ES-I3 (cell line): ENCODE data around the gene PCDHB13.
A peak's percentile ranks its signal among the peaks of the same experiment; 100 is the strongest.
"Not testable (repeated sequence)": the region's sequence is repeated elsewhere in the genome, so short reads cannot be mapped to it uniquely, and the experiment has no call there.

ENCODE experiments used
- H3K36me3 ChIP-seq: 2 replicates; pipeline ENCODE4 v1.6.1; 2013; ENCODE audit warnings: mild to moderate bottlenecking, low read length, control low read depth, moderate library complexity; ENCODE audit not compliant: insufficient read depth
- H3K4me1 ChIP-seq: 2 replicates; pipeline ENCODE4 v1.6.1; 2013; ENCODE audit warnings: mild to moderate bottlenecking, control low read depth, low read length; ENCODE audit not compliant: insufficient read depth
- H3K9ac ChIP-seq: 2 replicates; pipeline ENCODE4 v1.6.1; 2013; ENCODE audit warnings: low read depth, mild to moderate bottlenecking, low read length, moderate library complexity
- H3K9me3 ChIP-seq: 2 replicates; pipeline ENCODE4 v1.6.1; 2013; ENCODE audit warnings: mild to moderate bottlenecking, low read length, moderate library complexity; ENCODE audit not compliant: control insufficient read depth, insufficient read depth

Gene PCDHB13

GRCh38 chr5:141192110-141192725, 21.5 kb upstream of the PCDHB13 start, which contains the start of gene PCDHB10:
Gene PCDHB10 (plus strand): TSS chr5:141192353. CDS start chr5:141192553, 200 bp downstream.
- no peaks in the 10 kb centered on the region for H3K36me3 ChIP-seq
- peaks cover 4% of the 10 kb centered on the region; the same call in 1 of the 2 replicates for H3K9me3 ChIP-seq
- peak within 1 kb of the TSS; percentile 41 for H3K9ac ChIP-seq
- no peaks in the 10 kb centered on the region for H3K4me1 ChIP-seq

- H3K4me1 ChIP-seq, H3K9me3 ChIP-seq, H3K36me3 ChIP-seq, H3K9ac ChIP-seq: not testable (repeated sequence)
Measured at GRCh38 chr5:141194332-141194731, 19.4 kb upstream of the PCDHB13 start.

- Histone ChIP-seq H3K9ac (no peak overlapping the region), H3K36me3 (no peaks in the 10 kb centered on the region), H3K9me3 (peaks cover 4% of the 10 kb centered on the region; the same call in 1 of the 2 replicates), H3K4me1 (no peaks in the 10 kb centered on the region)
Measured at GRCh38 chr5:141196363-141196762, 17.4 kb upstream of the PCDHB13 start.

- Histone ChIP-seq H3K4me1 (no peaks in the 10 kb centered on the region), H3K36me3 (no peaks in the 10 kb centered on the region), H3K9ac (no peak within 1 kb of the TSS), H3K9me3 (peaks cover 4% of the 10 kb centered on the region; the same call in 1 of the 2 replicates)
Measured at GRCh38 chr5:141199359-141200235, 14.1 kb upstream of the PCDHB13 start, which contains the start of gene PCDHB11. Gene PCDHB11 (plus strand): TSS chr5:141199627. CDS start chr5:141199775, 148 bp downstream.

GRCh38 chr5:141201126-141201525, 12.6 kb upstream of the PCDHB13 start:
- not testable (repeated sequence) for H3K4me1 ChIP-seq, H3K9ac ChIP-seq, H3K9me3 ChIP-seq, H3K36me3 ChIP-seq

GRCh38 chr5:141201646-141202045, 12.1 kb upstream of the PCDHB13 start:
- H3K36me3 ChIP-seq, H3K9me3 ChIP-seq, H3K4me1 ChIP-seq, H3K9ac ChIP-seq: not testable (repeated sequence)

GRCh38 chr5:141208478-141208877, 5.2 kb upstream of the PCDHB13 start, which contains the start of gene PCDHB12:
Gene PCDHB12 (plus strand): TSS chr5:141208719. CDS start chr5:141208908, 189 bp downstream.
- Histone ChIP-seq H3K36me3 (no peaks in the 10 kb centered on the region), H3K9me3 (no peaks in the 10 kb centered on the region), H3K9ac (no peak within 1 kb of the TSS), H3K4me1 (no peaks in the 10 kb centered on the region)

- H3K9ac ChIP-seq, H3K4me1 ChIP-seq, H3K9me3 ChIP-seq: not testable (repeated sequence)
Measured at GRCh38 chr5:141210281-141210680, 3.4 kb upstream of the PCDHB13 start.

GRCh38 chr5:141210849-141211248, 2.9 kb upstream of the PCDHB13 start:
- H3K36me3 ChIP-seq, H3K4me1 ChIP-seq, H3K9me3 ChIP-seq, H3K9ac ChIP-seq: not testable (repeated sequence)

More at GRCh38 chr5:141210281-141210680, 3.4 kb upstream of the PCDHB13 start:
- H3K36me3 ChIP-seq = not testable (repeated sequence)

GRCh38 chr5:141214583-141214982, 864 bp downstream of the PCDHB13 start:
- H3K4me1 ChIP-seq, H3K9ac ChIP-seq, H3K9me3 ChIP-seq: not testable (repeated sequence)

GRCh38 chr5:141215504-141215903, 1.8 kb downstream of the PCDHB13 start:
- not testable (repeated sequence) for H3K9me3 ChIP-seq, H3K36me3 ChIP-seq, H3K9ac ChIP-seq, H3K4me1 ChIP-seq

More at GRCh38 chr5:141214583-141214982, 864 bp downstream of the PCDHB13 start:
- not testable (repeated sequence) for H3K36me3 ChIP-seq

GRCh38 chr5:141216035-141216434, 2.3 kb downstream of the PCDHB13 start:
- not testable (repeated sequence) for H3K4me1 ChIP-seq, H3K36me3 ChIP-seq, H3K9ac ChIP-seq, H3K9me3 ChIP-seq

- Histone ChIP-seq H3K4me1 (no peaks in the 10 kb centered on the region), H3K36me3 (no peaks in the 10 kb centered on the region), H3K9me3 (no peaks in the 10 kb centered on the region), H3K9ac (peak within 1 kb of the TSS; percentile 4; the same call in 1 of the 2 replicates)
Measured at GRCh38 chr5:141223112-141223783, 9.5 kb downstream of the PCDHB13 start, which contains the start of gene PCDHB14. Gene PCDHB14 (plus strand): TSS chr5:141223343. CDS start chr5:141223506, 163 bp downstream.

GRCh38 chr5:141224844-141225243, 11.1 kb downstream of the PCDHB13 start:
- H3K9ac ChIP-seq, H3K4me1 ChIP-seq, H3K9me3 ChIP-seq, H3K36me3 ChIP-seq: not testable (repeated sequence)
